IPS-18a (cell line): Measurements from ENCODE around the gene BBIP1.

Experiments used
- H3K27ac ChIP-seq: one replicate; pipeline ENCODE4 v1.5.1; 2013; ENCODE audit warnings: low read length
- H3K27me3 ChIP-seq: one replicate; pipeline ENCODE4 v1.6.1; 2013; ENCODE audit warnings: mild to moderate bottlenecking, low read length; ENCODE audit not compliant: control insufficient read depth, insufficient read depth
- H3K36me3 ChIP-seq: one replicate; pipeline ENCODE4 v1.6.1; 2013; ENCODE audit warnings: low read depth, low read length; ENCODE audit not compliant: control insufficient read depth
- H3K4me1 ChIP-seq: one replicate; pipeline ENCODE4 v1.6.1; 2013; ENCODE audit warnings: low read depth, low read length; ENCODE audit not compliant: control insufficient read depth
- H3K4me3 ChIP-seq: one replicate; pipeline ENCODE4 v1.5.1; 2013; ENCODE audit warnings: low read length
- H3K9ac ChIP-seq: one replicate; pipeline ENCODE4 v1.6.1; 2013; ENCODE audit warnings: mild to moderate bottlenecking, low read length, moderate library complexity
- H3K9me3 ChIP-seq: one replicate; pipeline ENCODE4 v1.6.1; 2013; ENCODE audit warnings: low read depth, low read length; ENCODE audit not compliant: control insufficient read depth

Gene BBIP1, protein sequence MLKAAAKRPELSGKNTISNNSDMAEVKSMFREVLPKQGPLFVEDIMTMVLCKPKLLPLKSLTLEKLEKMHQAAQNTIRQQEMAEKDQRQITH

DNA sequence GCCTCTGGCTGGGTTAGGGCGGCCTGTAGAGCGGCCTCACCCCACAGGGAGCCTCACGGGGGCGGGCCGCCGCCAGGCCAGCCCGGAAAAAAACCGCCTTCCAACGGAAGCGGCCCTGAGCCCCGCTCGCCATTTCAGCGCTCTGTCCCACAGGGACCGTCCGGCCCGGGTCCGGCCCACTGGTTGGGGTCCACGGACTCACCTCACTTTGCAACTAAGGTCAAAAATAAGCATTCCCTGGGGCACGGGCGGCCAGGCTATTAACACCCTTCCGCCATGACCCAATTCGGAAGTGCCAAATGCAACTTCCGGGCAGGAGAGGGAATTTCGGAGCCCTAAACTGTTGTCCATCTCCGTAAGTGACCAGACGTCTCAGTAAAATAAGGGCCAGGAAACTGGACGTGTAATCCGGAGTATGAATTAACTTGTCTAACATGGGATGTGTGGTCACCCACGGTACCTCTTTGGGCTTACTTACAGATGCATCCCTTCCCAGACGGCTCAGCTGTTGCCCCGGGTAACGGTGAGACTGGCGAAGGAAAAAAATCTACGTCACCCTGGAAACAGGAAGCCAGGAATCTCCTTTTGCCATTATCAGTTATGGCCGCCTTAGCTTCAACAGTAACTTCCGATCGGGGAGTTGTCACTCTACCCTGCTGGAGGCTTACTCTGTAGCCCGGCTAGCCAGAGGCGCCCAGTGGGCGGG is at the start of gene BBIP1:
Gene BBIP1 (minus strand): TSS at position 538 of the 706 bp plus-strand sequence. CDS start 1,023 bp downstream, outside the sequence.
- Histone ChIP-seq H3K27ac (peak within 1 kb of the TSS; percentile 82), H3K27me3 (no peaks in the 10 kb centered on the region), H3K9me3 (no peaks in the 10 kb centered on the region), H3K9ac (peak within 1 kb of the TSS; percentile 89), H3K4me3 (peak within 1 kb of the TSS; percentile 89), H3K36me3 (no peaks in the 10 kb centered on the region), H3K4me1 (peaks cover 19% of the 10 kb centered on the region)

DNA sequence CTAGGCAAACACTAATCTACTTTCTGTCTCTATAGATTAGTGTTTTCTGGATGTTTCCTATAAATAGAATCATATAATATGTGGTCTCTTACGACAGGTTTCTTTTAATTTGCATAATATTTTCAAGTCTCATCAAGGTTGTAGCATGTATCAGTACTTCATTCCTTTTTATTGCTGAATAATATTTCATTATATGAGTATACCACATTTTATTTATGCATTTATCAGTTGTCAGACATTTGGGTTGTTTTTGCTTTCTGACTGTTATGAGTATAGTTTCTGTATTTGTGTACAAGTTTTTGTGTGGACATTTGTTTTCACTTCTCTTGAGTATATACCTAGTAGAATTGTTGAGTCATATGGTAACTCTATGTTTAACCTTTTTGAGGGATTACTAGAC is 48.7 kb upstream of the BBIP1 start:
- Histone ChIP-seq H3K27me3 (no peaks in the 10 kb centered on the region), H3K27ac (no peak overlapping the region), H3K4me1 (no peaks in the 10 kb centered on the region), H3K36me3 (no peaks in the 10 kb centered on the region), H3K4me3 (no peak overlapping the region), H3K9me3 (no peaks in the 10 kb centered on the region), H3K9ac (no peak overlapping the region)

DNA sequence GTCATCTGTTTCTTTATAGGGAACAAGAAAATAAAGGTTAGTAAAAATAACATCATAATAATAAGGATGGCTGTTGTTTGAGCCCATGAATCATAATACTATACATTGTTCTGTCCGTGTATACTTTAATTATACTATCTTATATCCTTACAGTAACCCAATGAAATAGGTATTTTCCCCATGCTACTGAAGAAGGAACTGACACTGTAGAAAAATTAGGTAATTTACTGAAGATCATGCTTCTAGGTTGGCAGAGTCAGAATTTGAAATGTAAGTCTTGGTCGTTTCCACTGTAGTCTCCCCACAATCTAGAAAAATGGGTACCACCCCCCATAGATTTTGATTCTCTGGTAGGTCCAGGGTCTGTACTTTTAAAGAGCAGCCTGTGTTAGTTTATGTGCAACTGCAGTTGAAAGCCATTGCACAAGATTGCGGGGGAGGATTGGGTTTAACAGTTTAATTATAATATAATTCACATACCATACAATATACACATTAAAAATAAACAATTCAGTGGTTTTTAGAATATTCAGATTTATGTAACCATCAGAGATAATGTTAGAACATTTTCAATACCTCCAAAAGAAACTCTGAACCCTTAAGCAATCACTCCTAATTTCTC is 48.1 kb upstream of the BBIP1 start:
- H3K4me1 ChIP-seq: no peaks in the 10 kb centered on the region
- H3K9ac ChIP-seq: no peak overlapping the region
- no peaks in the 10 kb centered on the region for H3K27me3 ChIP-seq
- H3K9me3 ChIP-seq: no peaks in the 10 kb centered on the region
- H3K27ac ChIP-seq: no peak overlapping the region
- H3K36me3 ChIP-seq: no peaks in the 10 kb centered on the region
- H3K4me3 ChIP-seq: no peak overlapping the region

- Histone ChIP-seq H3K9me3 (no peaks in the 10 kb centered on the region), H3K36me3 (no peaks in the 10 kb centered on the region), H3K27me3 (no peaks in the 10 kb centered on the region), H3K9ac (no peak overlapping the region), H3K4me1 (no peaks in the 10 kb centered on the region), H3K27ac (no peak overlapping the region), H3K4me3 (no peak overlapping the region)
Observed at GRCh38 chr10:110966146-110966545, 47.2 kb upstream of the BBIP1 start.

DNA sequence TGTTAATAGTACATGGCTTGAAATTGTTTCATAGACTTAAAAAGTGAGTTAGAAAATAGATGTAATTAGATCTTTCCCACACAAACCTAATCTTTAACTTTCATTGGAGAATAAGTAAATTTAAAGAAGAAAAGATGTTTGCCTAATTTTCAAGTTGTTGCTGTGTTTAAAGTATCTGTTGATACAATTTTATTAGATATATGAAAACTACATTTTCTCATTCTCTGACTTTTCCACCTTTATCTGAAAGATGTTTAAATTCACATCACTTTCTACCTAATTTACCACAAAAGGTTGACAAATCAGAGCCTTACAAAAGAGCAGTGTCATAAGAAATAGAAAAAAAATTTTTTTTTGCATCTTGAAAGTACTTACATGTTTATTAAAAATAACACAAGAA is 46.2 kb upstream of the BBIP1 start:
- no peak overlapping the region for H3K4me3 ChIP-seq
- H3K9ac ChIP-seq: no peak overlapping the region
- no peaks in the 10 kb centered on the region for H3K9me3 ChIP-seq
- H3K27me3 ChIP-seq: no peaks in the 10 kb centered on the region
- no peaks in the 10 kb centered on the region for H3K36me3 ChIP-seq
- H3K4me1 ChIP-seq: no peaks in the 10 kb centered on the region
- no peak overlapping the region for H3K27ac ChIP-seq

- no peak overlapping the region for H3K27ac ChIP-seq
- H3K27me3 ChIP-seq: no peaks in the 10 kb centered on the region
- H3K9ac ChIP-seq: no peak overlapping the region
- H3K4me3 ChIP-seq: no peak overlapping the region
- no peaks in the 10 kb centered on the region for H3K36me3 ChIP-seq
- H3K9me3 ChIP-seq: no peaks in the 10 kb centered on the region
- H3K4me1 ChIP-seq: no peaks in the 10 kb centered on the region
Observed at GRCh38 chr10:110964681-110965080, 45.7 kb upstream of the BBIP1 start.

DNA sequence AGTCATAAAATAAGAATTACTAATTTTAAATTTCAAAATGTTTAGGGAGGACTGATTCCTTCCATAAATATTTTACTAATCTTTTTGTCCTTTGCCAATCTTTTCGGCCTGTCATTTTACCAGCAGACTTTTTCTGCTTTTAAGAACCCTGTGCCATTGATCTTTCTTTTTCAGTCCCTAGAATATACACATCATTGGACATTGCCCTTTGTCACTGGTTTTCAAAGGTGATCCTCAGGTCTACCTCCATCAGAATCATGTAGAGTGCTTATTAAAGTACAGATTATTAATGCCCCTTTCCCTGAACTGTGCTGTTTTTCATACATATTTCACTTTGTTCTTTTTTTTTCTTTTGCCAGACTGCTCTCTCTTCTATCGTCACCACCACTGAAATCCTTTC is 44.2 kb upstream of the BBIP1 start:
- Histone ChIP-seq H3K9ac (no peak overlapping the region), H3K27me3 (no peaks in the 10 kb centered on the region), H3K9me3 (no peaks in the 10 kb centered on the region), H3K4me1 (no peaks in the 10 kb centered on the region), H3K27ac (no peak overlapping the region), H3K36me3 (no peaks in the 10 kb centered on the region), H3K4me3 (no peak overlapping the region)

DNA sequence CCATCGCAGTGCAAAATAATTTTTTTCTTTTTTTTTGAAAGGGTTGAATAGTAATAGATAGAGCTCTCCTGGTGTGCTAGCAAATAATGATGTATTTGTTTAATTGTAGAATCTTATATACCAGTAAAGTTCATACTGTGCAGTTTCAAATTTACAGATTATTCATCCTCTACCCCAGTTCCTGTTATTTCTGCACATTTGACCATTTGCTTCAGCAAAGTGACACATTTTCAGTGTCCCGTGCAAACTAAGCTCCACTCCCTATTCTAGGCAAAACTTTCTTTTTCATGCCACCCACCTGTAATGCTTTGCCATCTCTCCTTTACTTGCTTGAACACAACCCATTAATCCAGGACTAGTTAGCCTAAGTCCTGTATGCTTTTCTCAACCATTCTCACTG is 43.5 kb upstream of the BBIP1 start:
- no peaks in the 10 kb centered on the region for H3K27me3 ChIP-seq
- H3K9me3 ChIP-seq: no peaks in the 10 kb centered on the region
- no peak overlapping the region for H3K4me3 ChIP-seq
- no peaks in the 10 kb centered on the region for H3K36me3 ChIP-seq
- H3K4me1 ChIP-seq: no peaks in the 10 kb centered on the region
- no peak overlapping the region for H3K27ac ChIP-seq
- H3K9ac ChIP-seq: no peak overlapping the region

DNA sequence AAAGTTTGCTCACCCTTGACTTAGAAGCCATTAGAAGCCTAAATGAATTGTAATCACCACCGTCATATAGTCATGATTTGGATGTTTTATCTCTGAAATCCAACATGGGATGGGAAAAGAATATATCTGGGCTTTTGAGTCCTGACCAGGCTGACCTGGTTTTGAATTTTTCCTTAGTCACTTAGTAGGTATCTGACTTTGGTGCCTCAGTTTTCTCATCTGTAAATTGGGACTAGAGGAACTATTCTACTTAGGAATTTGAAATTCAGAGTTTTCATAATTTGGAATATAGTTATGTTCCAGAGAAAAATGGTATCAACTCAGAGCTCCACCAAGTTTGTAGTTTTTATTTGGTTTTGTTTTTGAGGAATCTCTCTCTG is 41.3 kb upstream of the BBIP1 start:
- H3K4me3 ChIP-seq: no peak overlapping the region
- no peak overlapping the region for H3K9ac ChIP-seq
- H3K27ac ChIP-seq: no peak overlapping the region
- no peaks in the 10 kb centered on the region for H3K27me3 ChIP-seq
- no peaks in the 10 kb centered on the region for H3K36me3 ChIP-seq
- no peaks in the 10 kb centered on the region for H3K9me3 ChIP-seq
- H3K4me1 ChIP-seq: no peaks in the 10 kb centered on the region

- no peaks in the 10 kb centered on the region for H3K9me3 ChIP-seq
- no peaks in the 10 kb centered on the region for H3K4me1 ChIP-seq
- H3K9ac ChIP-seq: no peak overlapping the region
- H3K4me3 ChIP-seq: no peak overlapping the region
- no peak overlapping the region for H3K27ac ChIP-seq
- no peaks in the 10 kb centered on the region for H3K36me3 ChIP-seq
- no peaks in the 10 kb centered on the region for H3K27me3 ChIP-seq
Observed at GRCh38 chr10:110959379-110960332, 40.7 kb upstream of the BBIP1 start.

GRCh38 chr10:110957606-110958005 is 38.6 kb upstream of the BBIP1 start:
- H3K27me3 ChIP-seq: no peaks in the 10 kb centered on the region
- H3K36me3 ChIP-seq: no peaks in the 10 kb centered on the region
- no peaks in the 10 kb centered on the region for H3K4me1 ChIP-seq
- no peak overlapping the region for H3K27ac ChIP-seq
- H3K9me3 ChIP-seq: no peaks in the 10 kb centered on the region
- no peak overlapping the region for H3K4me3 ChIP-seq
- no peak overlapping the region for H3K9ac ChIP-seq
